ENCODE measurements around the gene OR7D2.
"Not testable (repeated sequence)": the region's sequence is repeated elsewhere in the genome, so short reads cannot be mapped to it uniquely, and the experiment has no call there.

Gene OR7D2

DNA sequence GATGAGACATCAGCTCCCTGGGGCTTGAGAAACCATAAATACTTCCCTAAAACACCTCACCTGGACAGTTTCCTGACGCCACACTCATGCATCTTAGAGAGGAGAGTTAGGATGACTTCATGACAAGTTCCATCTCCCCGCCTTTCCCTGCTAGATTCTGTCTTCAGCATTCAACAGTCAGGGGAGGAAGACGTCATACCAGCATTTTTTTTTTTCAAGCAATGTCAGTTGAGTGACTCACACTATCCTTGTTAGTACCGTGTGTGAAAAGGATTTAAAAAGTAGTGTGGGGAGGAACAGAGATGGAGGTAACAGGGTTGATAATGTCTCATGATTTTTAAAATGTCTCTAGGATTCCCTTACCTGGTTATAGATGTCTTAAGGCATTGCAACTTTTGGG, at the start of gene OR7D2:
OR7D2 (plus strand) TSS at position 79 of the 400 bp plus-strand sequence. CDS start 6,803 bp downstream, outside the sequence.
- no peak for DNase-seq (ENCODE audit: low spot score)

DNA sequence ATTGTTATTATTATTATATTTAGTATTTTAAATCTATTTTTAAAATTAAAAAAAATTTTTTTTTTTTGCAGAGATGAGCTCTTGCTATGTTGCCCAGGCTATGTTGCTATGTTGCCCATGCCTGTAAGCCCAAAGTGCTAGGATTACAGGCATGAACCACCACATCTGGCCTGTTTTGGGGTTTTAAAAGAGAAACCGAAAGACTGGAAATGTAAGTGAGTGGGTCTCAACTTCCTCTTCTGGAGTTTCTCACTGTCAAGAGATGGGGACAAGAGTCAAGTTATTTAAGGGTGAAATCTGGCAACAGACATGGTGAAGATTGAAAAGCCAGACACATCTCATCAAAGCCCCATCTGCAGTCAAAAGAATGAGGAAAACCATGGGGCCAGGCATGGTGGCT, 47.8 kb upstream of the OR7D2 start:
- DNase-seq (ENCODE audit: low spot score): no peak

DNA sequence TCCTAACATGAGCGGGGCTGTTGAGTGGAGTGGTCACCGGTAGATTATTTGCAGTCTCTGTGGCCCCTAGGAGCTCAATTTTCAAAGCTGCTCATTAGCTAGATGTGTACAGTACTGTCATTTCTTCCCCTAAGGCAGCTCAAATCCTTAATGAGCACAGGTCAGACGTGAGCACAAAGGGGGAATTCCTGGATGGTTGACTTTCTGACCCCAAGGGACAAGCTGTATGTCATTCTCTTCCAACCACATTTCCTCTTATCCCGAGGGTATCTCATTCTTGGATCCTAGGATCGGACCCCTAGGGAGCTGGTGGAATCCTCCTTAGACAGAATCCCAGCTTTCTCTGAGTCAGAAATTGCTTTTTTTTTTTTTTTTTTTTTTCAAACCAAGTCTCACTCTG, 46.4 kb upstream of the OR7D2 start:
- no peak for DNase-seq (ENCODE audit: low spot score)

DNA sequence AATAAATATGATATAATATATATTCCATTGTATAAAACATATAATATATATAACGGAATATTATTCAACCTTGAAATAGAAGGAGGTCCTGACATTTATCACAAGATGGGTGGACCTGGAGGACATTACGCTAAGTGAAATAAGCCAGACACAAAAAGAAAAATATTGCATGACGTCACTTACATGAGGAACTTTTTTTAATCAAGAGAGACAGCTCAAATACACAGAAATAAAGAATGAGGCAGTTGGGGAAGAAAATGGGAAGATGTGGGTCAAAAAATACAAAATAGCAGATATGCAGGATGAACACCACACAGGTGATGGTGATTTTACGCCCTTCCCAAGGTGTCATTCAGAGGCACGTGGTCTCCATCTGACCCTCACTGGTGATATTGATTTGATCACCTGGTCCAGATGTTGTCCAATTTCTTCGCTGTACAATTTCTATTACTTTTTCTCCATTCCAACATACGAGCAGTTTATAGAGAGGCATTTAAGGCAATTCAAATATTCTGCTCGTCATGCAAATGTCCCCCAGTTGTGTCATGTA, 39.1 kb upstream of the OR7D2 start:
- no peak for DNase-seq (ENCODE audit: low spot score)

DNA sequence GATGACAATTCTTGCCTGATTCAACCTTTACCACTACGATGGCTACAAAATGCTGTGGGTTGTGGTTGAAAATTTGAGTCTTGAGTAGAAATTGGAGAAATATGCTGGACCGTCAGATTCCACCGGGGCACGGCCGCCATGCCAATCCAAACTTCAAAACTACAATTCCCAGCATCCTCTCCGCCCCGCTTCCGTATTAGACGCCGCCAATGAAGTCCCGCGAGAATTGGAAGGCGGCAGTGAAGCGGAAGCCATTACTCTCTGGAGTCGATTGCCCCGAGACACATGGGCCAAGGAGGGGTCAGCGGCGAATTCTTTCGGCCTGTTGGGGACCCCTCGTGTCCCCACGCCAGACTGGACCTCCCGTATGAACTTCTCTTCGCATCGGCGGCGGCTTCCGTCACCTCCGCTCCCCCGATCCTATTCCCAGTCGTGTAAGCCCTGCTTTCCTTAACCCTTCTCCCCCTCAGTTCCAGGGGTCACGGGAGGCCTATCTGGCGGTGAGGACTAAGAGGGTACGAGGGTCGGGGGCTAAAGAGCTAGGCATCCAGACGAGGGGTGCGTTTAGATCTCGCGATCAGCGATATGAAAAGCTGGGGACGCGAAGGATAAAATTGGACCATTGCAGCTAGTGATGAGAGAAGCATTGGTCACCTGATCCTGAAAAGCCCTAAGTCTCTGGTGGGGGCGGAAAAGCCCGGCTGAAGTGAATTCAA, 38.5 kb upstream of the OR7D2 start, which contains the start of gene ZNF317:
ZNF317 (plus strand) TSS at position 239 of the 716 bp plus-strand sequence. CDS start 15,620 bp downstream, outside the sequence.
- DNase-seq (ENCODE audit: low spot score): peak; percentile 92

DNA sequence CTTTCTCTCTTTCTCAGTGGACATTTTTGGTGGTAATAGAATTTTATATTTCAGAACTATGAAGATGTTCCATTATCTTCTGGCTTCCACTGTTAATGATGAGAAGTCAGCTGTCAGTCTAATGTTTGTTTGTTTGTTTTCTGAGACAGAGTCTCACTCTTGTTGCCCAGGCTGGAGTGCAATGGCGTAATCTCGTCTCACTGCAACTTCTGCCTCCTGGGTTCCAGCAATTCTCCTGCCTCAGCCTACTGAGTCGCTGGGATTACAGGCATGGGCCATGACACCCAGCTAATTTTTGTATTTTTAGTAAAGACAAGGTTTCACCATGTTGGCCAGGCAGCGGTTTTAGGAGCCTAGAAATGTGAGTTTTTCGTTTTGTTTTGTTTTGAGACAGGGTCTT, 33.9 kb upstream of the OR7D2 start:
- no peak for DNase-seq (ENCODE audit: low spot score)

DNA sequence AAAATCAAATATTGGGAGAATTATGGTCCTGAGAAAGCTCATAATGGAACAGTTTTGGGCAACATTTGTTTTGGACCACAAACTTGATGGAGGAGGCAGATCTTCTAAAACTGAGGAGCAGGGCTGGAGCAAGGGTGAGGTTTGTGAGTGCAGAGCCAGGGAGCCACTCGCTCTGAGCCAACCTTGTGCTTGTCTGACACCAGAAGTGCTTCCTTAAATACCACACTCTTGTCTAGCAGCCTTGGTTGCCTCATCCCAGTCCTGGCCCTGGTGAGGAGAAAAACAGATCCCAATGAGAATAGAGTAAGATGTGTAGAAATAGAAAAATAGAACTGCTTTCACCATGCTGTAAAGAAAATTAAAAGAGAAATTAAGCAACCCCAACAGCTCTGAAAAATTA, 31.9 kb upstream of the OR7D2 start:
- no peak for DNase-seq (ENCODE audit: low spot score)

DNA sequence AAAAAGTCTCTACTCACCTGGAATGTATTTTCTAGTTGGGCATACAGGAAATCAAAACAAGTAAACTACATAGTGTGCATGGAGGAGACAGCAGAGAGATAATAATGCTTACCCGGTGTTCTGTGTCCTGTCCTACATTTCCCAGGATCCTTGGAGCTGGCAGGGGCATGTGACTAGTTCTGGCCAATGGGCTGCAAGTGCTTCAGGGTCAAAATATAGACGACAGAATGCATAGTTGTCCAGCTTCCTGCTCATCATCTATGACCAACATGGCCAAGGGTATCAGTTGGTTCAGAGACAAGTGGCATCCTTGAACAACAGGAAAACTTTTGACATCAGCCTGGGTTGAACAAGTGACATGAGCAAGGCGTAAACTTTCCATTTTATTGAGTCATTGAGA, 30.1 kb upstream of the OR7D2 start:
- DNase-seq (ENCODE audit: low spot score): no peak

DNA sequence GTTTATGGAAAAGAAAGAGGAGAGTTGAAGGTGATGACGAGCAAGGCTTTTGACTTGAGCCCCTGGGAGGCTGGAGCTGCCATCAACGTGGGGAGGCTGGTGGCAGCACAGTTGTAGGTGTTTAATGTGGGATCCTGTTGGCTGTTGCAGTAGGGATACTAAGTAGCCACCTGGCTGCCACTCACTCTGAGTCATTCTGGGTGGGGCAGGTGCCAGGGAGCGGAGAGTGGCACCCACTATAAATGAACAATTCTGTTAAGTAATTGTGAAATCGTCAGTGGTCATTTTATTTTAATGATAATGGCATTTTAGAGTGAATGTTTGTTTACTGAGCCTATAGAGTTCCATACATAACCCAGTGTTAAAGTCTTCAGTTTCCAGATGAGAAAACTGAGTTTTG, 28.8 kb upstream of the OR7D2 start:
- no peak for DNase-seq (ENCODE audit: low spot score)

DNA sequence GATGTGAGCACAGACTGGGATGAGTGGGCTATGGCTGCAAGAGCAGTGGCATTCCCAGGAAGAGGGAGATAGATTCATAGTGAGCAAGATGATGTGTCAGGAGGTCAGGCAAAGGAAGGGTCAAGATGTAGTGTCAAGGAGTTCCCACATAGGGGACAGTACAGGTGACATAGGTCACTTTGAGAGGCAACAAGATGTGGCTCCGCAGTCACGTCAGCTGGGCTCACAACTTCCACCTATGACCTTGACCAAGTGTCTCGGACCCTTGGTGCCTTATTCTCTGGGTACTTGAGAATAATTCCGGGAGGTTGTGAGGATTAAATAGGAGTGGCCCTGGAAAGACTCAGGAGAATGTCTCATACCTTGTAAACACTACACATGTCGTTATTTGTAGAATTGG, 28.1 kb upstream of the OR7D2 start:
- DNase-seq (ENCODE audit: low spot score): no peak

DNA sequence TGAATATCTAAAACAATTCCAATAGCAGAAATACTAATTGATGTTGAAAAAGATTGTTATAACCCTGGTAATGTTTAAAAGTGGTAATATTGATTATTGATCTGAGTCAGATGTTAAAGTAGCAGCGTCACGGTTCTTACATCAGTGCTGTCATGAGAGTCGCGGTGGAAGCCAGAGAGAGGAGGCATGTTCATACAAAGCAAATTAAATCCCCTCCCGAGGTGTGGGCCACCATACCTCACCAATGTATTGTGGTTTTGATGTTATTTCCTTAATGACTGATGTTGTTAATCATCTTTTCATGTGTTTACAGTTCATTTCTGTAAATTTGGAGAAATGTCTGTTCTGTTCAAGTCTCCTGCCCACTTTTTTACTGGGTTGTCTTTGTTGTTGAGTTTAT, 27.4 kb upstream of the OR7D2 start:
- peak; percentile 28 for DNase-seq (ENCODE audit: low spot score)

DNA sequence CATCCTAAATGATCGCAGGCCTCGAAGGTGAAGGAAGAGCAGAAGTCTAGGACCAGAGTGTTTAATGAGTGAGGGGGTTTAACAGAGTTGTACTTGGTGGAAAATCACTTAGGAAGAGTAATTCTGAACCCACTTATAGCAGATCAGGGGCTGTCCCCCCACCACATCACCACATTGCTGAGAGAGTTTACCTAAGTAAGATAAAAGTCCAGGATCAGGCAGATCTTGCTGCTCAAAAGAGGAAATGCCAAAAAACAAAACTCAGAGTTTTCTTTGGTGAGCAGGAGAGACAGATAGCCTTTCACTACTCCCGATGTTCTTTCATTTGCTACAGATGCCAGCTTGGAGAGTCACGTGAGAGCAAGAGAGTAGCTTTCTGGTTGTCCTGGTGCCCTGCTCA, 23.2 kb upstream of the OR7D2 start:
- DNase-seq (ENCODE audit: low spot score): no peak

DNA sequence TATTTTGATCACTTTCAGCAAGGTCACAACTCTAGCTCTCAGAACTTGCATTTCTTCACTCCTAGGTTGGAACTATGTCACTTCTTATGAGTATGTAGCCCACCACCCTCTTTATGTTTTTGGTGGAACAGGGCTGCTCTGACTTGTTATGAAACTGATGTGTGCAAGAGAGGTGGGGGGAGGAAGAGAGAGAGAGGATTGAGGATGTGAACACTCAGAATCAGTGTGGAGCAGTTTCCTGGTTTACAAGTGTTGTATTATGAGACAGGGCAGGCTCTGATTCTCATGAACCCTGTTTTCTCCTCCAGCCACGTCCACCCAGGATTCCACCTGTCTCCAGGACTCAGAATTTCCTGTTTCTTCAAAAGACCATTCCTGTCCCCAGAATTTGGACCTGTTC, 22.5 kb upstream of the OR7D2 start:
- no peak for DNase-seq (ENCODE audit: low spot score)

DNA sequence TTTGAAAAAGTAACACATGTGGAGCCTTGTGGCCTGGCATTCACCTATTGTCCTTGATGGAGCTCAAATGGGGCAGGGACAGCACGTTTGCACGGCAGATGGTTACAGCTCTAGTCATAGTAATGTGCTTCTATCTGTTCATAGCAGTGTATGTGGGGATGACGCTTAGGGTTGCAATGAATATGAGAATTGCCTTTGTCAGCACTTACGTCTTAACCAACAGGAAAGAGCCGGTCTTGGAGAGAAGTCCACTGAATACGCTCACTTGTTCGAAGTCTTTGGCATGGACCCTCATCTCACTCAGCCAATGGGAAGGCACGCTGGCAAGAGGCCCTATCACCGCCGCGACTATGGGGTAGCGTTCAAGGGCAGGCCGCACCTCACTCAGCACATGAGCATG, 18.9 kb upstream of the OR7D2 start:
- no peak for DNase-seq (ENCODE audit: low spot score)

DNA sequence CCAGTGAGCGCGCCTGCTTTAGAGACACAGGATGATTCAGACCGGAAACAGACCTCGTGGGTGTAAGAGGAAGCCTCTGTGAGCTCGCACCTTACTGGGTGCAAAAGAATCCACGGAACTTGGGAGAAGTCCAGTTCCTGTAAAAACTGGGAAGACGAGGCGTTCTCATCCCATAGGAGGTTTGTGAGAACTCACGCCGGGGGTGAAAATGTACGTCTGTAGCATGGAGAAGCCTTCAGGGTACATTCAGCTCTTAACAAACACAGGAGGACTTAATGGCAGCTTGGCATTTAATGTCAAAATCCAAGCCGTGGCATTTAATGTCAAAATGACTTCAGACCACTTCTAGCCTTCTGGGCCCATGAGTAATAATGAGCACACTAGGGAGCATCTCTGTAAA, 17.4 kb upstream of the OR7D2 start:
- DNase-seq (ENCODE audit: low spot score): no peak

DNA sequence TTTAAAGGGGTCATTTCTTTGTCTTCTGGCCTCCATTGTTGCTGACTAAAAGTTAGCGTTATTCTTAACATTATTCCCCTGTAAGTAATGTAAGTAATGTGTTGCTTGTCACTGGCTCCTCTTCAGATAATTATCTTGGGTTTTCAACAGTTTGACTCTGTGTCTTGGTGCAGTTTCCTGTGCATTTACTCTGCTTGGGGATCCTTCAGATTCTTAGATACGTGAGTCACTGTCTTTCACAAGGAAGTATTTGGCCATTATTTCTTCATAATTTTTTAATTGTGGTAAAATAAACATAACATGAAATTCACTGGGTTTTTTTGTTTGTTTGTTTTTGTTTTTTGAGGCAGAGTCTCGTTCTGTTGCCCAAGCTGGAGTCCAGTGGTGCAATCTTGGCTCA, 13.5 kb upstream of the OR7D2 start:
- DNase-seq (ENCODE audit: low spot score): no peak

DNA sequence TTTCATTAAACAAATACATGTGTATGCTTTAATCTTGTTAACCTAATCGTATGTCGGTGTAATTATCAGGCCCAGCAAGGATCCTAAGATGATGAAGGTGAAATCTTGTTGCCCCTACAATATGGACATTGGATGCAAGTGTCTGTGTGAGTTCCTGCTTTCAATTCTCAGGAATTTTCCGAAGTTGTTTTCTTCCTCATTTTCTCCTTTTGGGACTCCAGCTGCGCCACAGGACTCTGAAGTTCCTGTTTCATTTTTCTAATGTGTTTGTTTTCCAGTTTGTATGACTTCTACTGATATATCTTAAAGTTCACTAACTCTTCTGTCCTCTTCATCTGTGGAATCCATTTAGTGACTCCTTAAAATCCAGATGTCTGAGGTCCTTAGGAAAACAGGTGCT, 11.9 kb upstream of the OR7D2 start:
- no peak for DNase-seq (ENCODE audit: low spot score)

DNA sequence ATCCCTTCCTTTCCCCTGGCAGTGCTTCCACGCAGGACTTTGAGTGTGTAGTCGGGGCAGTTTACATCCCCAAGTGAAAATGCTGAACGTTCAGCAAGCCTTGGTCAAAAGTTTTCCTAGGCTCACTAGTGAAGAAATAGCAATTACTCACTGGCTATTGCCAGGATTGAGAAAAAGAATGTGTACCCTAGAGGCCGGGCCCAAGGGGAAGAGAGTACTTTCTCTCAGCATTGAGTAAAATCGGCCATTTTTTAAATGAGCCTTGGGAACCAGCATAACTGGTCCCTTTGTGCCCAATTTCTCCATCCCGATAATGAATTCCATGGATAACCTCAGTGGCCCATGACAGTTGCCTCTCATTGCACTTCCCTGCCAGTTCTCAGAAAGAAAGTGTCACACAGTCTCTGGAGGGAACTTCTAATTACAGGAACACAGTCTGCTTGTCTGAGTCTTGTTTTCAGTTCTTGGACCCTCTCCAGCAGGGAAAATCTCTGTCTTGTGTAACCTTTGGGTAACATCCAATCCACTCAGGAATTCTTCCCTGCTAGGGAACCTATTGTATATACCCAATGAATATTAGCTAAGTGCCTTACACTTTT, 7.3 kb upstream of the OR7D2 start:
- no peak for DNase-seq (ENCODE audit: low spot score)

DNA sequence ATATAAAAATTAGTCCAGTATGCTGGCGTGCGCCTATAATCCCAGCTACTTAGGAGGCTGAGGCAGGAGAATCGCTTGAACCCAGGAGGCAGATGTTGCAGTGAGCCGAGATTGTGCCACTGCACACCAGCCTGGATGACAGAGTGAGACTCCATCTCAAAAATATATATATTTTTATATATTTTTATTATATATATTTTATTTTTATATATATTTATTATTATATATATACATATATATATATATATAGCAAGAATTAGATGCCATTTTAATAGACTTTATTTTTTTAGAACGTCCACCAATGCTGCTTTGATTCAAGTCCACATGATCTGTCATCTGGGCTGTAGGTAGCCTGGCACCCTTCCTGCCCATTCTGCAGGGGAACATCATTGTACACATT, 3.5 kb upstream of the OR7D2 start:
- no peak for DNase-seq (ENCODE audit: low spot score)

DNA sequence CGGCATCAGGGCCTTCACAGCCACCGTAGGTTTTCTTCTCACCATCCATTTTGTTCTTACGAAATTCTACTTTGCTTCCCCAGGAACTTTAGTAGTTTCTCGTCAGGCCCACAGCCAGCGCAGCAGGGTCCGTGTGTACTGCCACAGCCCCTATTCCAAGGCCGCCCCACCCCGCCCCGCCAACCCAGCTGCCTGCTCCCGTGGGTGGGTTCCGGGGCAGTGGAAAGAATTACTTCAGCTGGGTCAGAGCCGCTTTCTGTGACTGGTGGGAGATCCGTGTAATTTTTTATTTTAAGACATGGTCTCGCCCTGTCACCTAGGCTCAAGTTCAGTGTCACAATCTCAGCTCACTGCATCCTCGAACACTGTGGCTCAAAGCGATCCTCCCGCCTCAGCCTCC, 4.2 kb downstream of the OR7D2 start:
- DNase-seq (ENCODE audit: low spot score): no peak

DNA sequence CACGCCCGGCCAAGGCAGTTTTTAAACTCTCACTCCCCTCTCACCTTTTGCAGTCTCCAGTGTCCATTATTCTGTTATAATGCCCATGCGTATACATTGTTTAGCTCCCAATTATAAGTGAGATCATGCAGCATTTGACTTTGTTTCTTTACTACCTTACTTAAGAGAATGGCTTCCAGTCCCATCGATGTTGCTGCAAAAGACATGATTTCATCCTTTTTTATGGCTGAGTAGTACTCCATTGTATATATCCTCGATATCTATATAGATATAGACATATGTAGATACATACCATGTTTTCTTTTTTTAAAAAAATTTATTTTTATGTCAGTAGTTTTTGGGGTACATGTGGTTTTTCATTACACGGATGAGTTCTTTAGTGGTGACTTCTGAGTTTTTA, 8.4 kb downstream of the OR7D2 start:
- no peak for DNase-seq (ENCODE audit: low spot score)

DNA sequence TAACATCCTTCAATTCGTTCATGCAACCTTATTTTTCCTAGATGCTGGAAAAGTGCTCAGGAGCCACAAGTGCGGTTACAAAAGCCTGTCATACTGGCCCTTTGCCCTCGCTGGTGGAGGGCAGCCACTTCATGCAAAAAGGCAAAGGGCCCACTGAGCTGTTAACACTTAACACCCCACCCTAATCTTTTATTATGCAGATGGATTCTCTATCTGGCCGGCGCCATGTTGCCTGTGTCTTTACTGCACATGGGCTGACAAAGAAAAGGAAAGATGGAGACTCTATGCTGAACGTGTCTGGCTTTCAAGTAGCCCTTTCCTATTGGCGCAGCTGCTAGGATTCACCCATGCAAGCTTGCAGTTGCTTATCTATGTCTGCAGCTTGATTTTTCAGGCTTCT, 10.8 kb downstream of the OR7D2 start:
- DNase-seq (ENCODE audit: low spot score): no peak

DNA sequence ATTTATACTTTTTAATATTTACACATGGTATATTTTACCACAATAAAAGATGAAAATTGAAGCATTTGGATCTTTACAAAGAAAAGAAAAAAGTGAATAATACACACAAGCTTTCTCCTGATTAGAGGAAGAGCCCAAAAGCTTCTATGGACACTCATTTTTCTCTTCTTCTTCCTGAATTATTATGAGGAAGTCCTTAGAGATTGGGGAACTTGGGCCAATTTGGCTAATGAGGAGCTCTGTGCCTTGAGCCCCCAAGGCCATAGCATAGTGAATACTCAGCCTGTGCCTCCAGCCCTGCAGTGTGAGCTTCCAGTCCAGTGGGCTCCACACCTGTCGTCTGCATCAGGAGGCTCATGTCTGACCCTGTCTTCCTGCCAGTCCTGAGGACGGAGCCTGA, 19.3 kb downstream of the OR7D2 start:
- not testable (repeated sequence) for DNase-seq (ENCODE audit: low spot score)

Measured in CD4-positive, alpha-beta T cell treated with Interleukin-2 at 100 ng/mL for 4 hours (primary cell).